Activated CD8-positive, alpha-beta memory T cell treated with anti-CD3 and anti-CD28 coated beads, Interleukin-2, amount 10 ng/mL, durations not matched to agents 7 days and 5 days (primary cell): ENCODE measurements around the gene FRMD1. TPM values are rescaled to one million over a fixed set of nuclear protein-coding genes. Genes with fewer than 3 reads are reported as not detected.

Source experiments
- ATAC-seq: fragments of 150-1000 bp; cut with Tn5 transposase; one replicate; pipeline ENCODE4 v1.10.0; 2021; ENCODE audit warnings: moderate library complexity
- CTCF ChIA-PET: fragments of 350-600 bp; sonication (Branson Sonifier 250); formaldehyde crosslinking; loops from one replicate; lab custom pipeline; 2021; ENCODE audit warnings: antibody characterized with exemption; lab: Charles Lee
- DNase-seq: peaks from one replicate; pipeline ENCODE4 v3.0.0-alpha.2; 2020
- H3K27ac Mint-ChIP-seq: one replicate; pipeline ENCODE4 v1.8.0; 2021; ENCODE audit warnings: mild to moderate bottlenecking, mixed read lengths
- H3K27me3 Mint-ChIP-seq: one replicate; pipeline ENCODE4 v1.8.0; 2021; ENCODE audit warnings: mixed read lengths
- H3K36me3 Mint-ChIP-seq: one replicate; pipeline ENCODE4 v1.8.0; 2021; ENCODE audit warnings: mild to moderate bottlenecking, mixed read lengths
- H3K4me1 Mint-ChIP-seq: one replicate; pipeline ENCODE4 v1.8.0; 2021; ENCODE audit warnings: mixed read lengths
- H3K4me3 Mint-ChIP-seq: one replicate; pipeline ENCODE4 v1.8.0; 2021; ENCODE audit warnings: mild to moderate bottlenecking, moderate library complexity, mixed read lengths
- H3K9me3 Mint-ChIP-seq: one replicate; pipeline ENCODE4 v1.8.0; 2022; ENCODE audit warnings: low read depth, mixed read lengths
- total RNA-seq, 2 experiments: library from RNA; stranded (reverse); gene quantifications; one replicate each; pipeline ENCODE4 v1.2.3, GENCODE V29; 2021

FRMD1 gene
- total RNA-seq, 2 experiments from 2014 or later = not detected

- no peaks in the 10 kb centered on the region for H3K27me3 Mint-ChIP-seq
- H3K4me1 Mint-ChIP-seq = no peaks in the 10 kb centered on the region
- H3K36me3 Mint-ChIP-seq = peaks cover 1% of the 10 kb centered on the region
- no peak overlapping the region for H3K4me3 Mint-ChIP-seq
- no peak for ATAC-seq
- CTCF ChIA-PET = no interaction called here
- DNase-seq = no peak
- peaks cover 14% of the 10 kb centered on the region for H3K9me3 Mint-ChIP-seq
- no peak overlapping the region for H3K27ac Mint-ChIP-seq
These were observed 62.8 kb downstream of the FRMD1 start for GRCh38 chr6:168016176-168016620.

- peaks cover 19% of the 10 kb centered on the region for H3K9me3 Mint-ChIP-seq
- H3K36me3 Mint-ChIP-seq = peaks cover 3% of the 10 kb centered on the region
- H3K4me1 Mint-ChIP-seq = no peaks in the 10 kb centered on the region
- CTCF ChIA-PET = no interaction called here
- no peak overlapping the region for H3K27ac Mint-ChIP-seq
- no peak for ATAC-seq
- no peaks in the 10 kb centered on the region for H3K27me3 Mint-ChIP-seq
- no peak overlapping the region for H3K4me3 Mint-ChIP-seq
- no peak for DNase-seq
These were observed 63.4 kb downstream of the FRMD1 start for GRCh38 chr6:168015482-168016175.

GRCh38 chr6:168015009-168015408, 64.0 kb downstream of the FRMD1 start:
- H3K4me3 Mint-ChIP-seq = no peak overlapping the region
- H3K9me3 Mint-ChIP-seq = peaks cover 24% of the 10 kb centered on the region
- no peaks in the 10 kb centered on the region for H3K4me1 Mint-ChIP-seq
- no peak for DNase-seq
- no peak overlapping the region for H3K27ac Mint-ChIP-seq
- no peaks in the 10 kb centered on the region for H3K27me3 Mint-ChIP-seq
- ATAC-seq = no peak
- CTCF ChIA-PET = no interaction called here
- H3K36me3 Mint-ChIP-seq = peaks cover 3% of the 10 kb centered on the region

GRCh38 chr6:168014428-168014827, 64.6 kb downstream of the FRMD1 start:
- DNase-seq (no peak), ATAC-seq (no peak)
- CTCF ChIA-PET = no interaction called here
- Mint-ChIP-seq H3K27me3 (no peaks in the 10 kb centered on the region), H3K36me3 (peaks cover 3% of the 10 kb centered on the region), H3K4me1 (no peaks in the 10 kb centered on the region), H3K9me3 (peaks cover 24% of the 10 kb centered on the region), H3K27ac (no peak overlapping the region), H3K4me3 (no peak overlapping the region)

- DNase-seq = peak; percentile 19
- peaks cover 3% of the 10 kb centered on the region for H3K36me3 Mint-ChIP-seq
- H3K4me3 Mint-ChIP-seq = no peak overlapping the region
- H3K27ac Mint-ChIP-seq = no peak overlapping the region
- no peaks in the 10 kb centered on the region for H3K27me3 Mint-ChIP-seq
- ATAC-seq = no peak
- H3K4me1 Mint-ChIP-seq = no peaks in the 10 kb centered on the region
- peaks cover 24% of the 10 kb centered on the region for H3K9me3 Mint-ChIP-seq
- CTCF ChIA-PET = no interaction called here
These were observed 65.6 kb downstream of the FRMD1 start for GRCh38 chr6:168013250-168013915.

- H3K4me1 Mint-ChIP-seq = no peaks in the 10 kb centered on the region
- no peaks in the 10 kb centered on the region for H3K27me3 Mint-ChIP-seq
- H3K27ac Mint-ChIP-seq = no peak overlapping the region
- peaks cover 24% of the 10 kb centered on the region for H3K9me3 Mint-ChIP-seq
- ATAC-seq = no peak
- H3K36me3 Mint-ChIP-seq = peaks cover 3% of the 10 kb centered on the region
- no peak overlapping the region for H3K4me3 Mint-ChIP-seq
- DNase-seq = peak; percentile 11
- CTCF ChIA-PET = no interaction called here
These were observed 66.4 kb downstream of the FRMD1 start for GRCh38 chr6:168012431-168013249.

GRCh38 chr6:168011291-168011690, 67.7 kb downstream of the FRMD1 start:
- no peak for ATAC-seq
- H3K9me3 Mint-ChIP-seq = peaks cover 24% of the 10 kb centered on the region
- H3K27me3 Mint-ChIP-seq = no peaks in the 10 kb centered on the region
- CTCF ChIA-PET = no interaction called here
- no peak overlapping the region for H3K4me3 Mint-ChIP-seq
- no peak for DNase-seq
- H3K36me3 Mint-ChIP-seq = peaks cover 3% of the 10 kb centered on the region
- H3K4me1 Mint-ChIP-seq = no peaks in the 10 kb centered on the region
- H3K27ac Mint-ChIP-seq = no peak overlapping the region

- Mint-ChIP-seq H3K4me3 (no peak overlapping the region), H3K27ac (no peak overlapping the region), H3K9me3 (peaks cover 19% of the 10 kb centered on the region), H3K27me3 (no peaks in the 10 kb centered on the region), H3K36me3 (peaks cover 3% of the 10 kb centered on the region), H3K4me1 (no peaks in the 10 kb centered on the region)
- ATAC-seq (no peak), DNase-seq (no peak)
- CTCF ChIA-PET = no interaction called here
These were observed 69.7 kb downstream of the FRMD1 start for GRCh38 chr6:168009331-168009730.

- Mint-ChIP-seq H3K27me3 (no peaks in the 10 kb centered on the region), H3K4me3 (no peak overlapping the region), H3K27ac (no peak overlapping the region), H3K9me3 (peaks cover 19% of the 10 kb centered on the region), H3K36me3 (peaks cover 3% of the 10 kb centered on the region), H3K4me1 (no peaks in the 10 kb centered on the region)
- ATAC-seq (no peak), DNase-seq (no peak)
- CTCF ChIA-PET = no interaction called here
These were observed 71.2 kb downstream of the FRMD1 start for GRCh38 chr6:168007592-168008338.

GRCh38 chr6:168005796-168006195, 73.2 kb downstream of the FRMD1 start:
- Mint-ChIP-seq H3K4me1 (peaks cover 2% of the 10 kb centered on the region), H3K27me3 (no peaks in the 10 kb centered on the region)

GRCh38 chr6:168004945-168005344, 74.1 kb downstream of the FRMD1 start:
- DNase-seq (no peak), ATAC-seq (no peak)
- Mint-ChIP-seq H3K27me3 (no peaks in the 10 kb centered on the region), H3K36me3 (no peaks in the 10 kb centered on the region), H3K4me3 (no peak overlapping the region), H3K27ac (no peak overlapping the region), H3K4me1 (peaks cover 2% of the 10 kb centered on the region), H3K9me3 (peaks cover 3% of the 10 kb centered on the region)
- CTCF ChIA-PET = no interaction called here

More at GRCh38 chr6:168005796-168006195, 73.2 kb downstream of the FRMD1 start:
- Mint-ChIP-seq H3K9me3 (peaks cover 7% of the 10 kb centered on the region), H3K36me3 (peaks cover under 1% of the 10 kb centered on the region), H3K27ac (no peak overlapping the region), H3K4me3 (no peak overlapping the region)
- CTCF ChIA-PET = no interaction called here
- ATAC-seq = no peak
- no peak for DNase-seq

GRCh38 chr6:168004023-168004422, 75.0 kb downstream of the FRMD1 start:
- no peak overlapping the region for H3K27ac Mint-ChIP-seq
- no peak overlapping the region for H3K4me3 Mint-ChIP-seq
- peaks cover 3% of the 10 kb centered on the region for H3K9me3 Mint-ChIP-seq
- ATAC-seq = no peak
- peaks cover 2% of the 10 kb centered on the region for H3K4me1 Mint-ChIP-seq
- H3K27me3 Mint-ChIP-seq = no peaks in the 10 kb centered on the region
- no peak for DNase-seq
- CTCF ChIA-PET = no interaction called here
- H3K36me3 Mint-ChIP-seq = no peaks in the 10 kb centered on the region
